Measurements from ENCODE around the gene ANGPTL1. TPM values are rescaled to one million over a fixed set of nuclear protein-coding genes. Genes with fewer than 3 reads are reported as not detected.
A peak's percentile ranks its signal among the peaks of the same experiment; 100 is the strongest.
"Not testable (repeated sequence)": the region's sequence is repeated elsewhere in the genome, so short reads cannot be mapped to it uniquely, and the experiment has no call there.

Gene ANGPTL1
- total and polyA plus RNA-seq, 4 donors: 0.93 to 11.2 (median 4.1) TPM

DNA sequence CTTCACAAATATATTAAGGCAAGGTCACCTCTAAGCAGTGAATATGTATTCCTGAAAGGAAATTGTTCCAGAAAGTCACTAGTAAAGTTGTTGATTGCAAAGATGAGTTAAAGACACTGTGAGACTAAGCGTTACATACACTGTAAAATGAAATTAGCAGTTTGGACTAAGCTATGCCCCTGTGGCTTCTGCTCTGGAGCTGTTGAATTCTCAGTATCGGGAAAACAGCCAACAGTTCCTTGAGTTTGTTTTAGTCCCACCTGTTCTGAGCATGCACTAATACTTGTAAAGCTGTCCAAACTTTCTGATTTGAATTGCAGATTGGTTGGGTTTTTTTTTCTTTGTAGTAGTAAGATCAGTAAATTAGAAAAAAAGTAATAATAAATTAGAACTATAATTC, 21.0 kb downstream of the ANGPTL1 start:
- 76% methylated on average over 2 of the region's 2 CpGs for WGBS
- Histone ChIP-seq H3K9ac (ENCODE audit: low read depth in 1 of 2, low read length in 2 of 2) (no peak overlapping the region), H3K27ac (ENCODE audit: low read depth in 1 of 2, low read length in 2 of 2) (no peak overlapping the region), H3K36me3 (ENCODE audit: control insufficient read depth in 4 of 4, insufficient read depth in 3 of 4, low read depth in 1 of 4, low read length in 3 of 4) (peaks cover 0 to 2% (median 0%) of the 10 kb centered on the region in 4 donors), H3K27me3 (ENCODE audit: control insufficient read depth in 4 of 4, insufficient read depth in 4 of 4, low read length in 3 of 4) (no peaks in the 10 kb centered on the region), H3K9me3 (ENCODE audit: control insufficient read depth in 4 of 4, low read length in 3 of 4) (no peaks in the 10 kb centered on the region), H3K4me1 (ENCODE audit: control insufficient read depth in 4 of 4, insufficient read depth in 4 of 4, low read length in 3 of 4) (peaks cover 0 to 6% (median 0%) of the 10 kb centered on the region in 4 donors), H3K4me3 (ENCODE audit: low read depth in 1 of 3, low read length in 3 of 3) (no peak overlapping the region)
- TF ChIP-seq GABPA (IDR thresholded peaks at IDR 0.05 in 1 of 2, conservative IDR thresholded peaks at IDR 0.05 in 1 of 2) (no peak), SP1 (IDR thresholded peaks at IDR 0.05) (no peak), CTCF (IDR thresholded peaks at IDR 0.05; ENCODE audit: low read depth, low read length, missing input control) (no peak), NR2F2 (IDR thresholded peaks at IDR 0.05) (no peak), YY1 (IDR thresholded peaks at IDR 0.05) (no peak), JUND (IDR thresholded peaks at IDR 0.05) (no peak)
- TF ChIP-seq, protein P1, sequence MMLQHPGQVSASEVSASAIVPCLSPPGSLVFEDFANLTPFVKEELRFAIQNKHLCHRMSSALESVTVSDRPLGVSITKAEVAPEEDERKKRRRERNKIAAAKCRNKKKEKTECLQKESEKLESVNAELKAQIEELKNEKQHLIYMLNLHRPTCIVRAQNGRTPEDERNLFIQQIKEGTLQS (IDR thresholded peaks at IDR 0.05): no peak
- no peak for DNase-seq (ENCODE audit: low spot score)

- not testable (repeated sequence) for H3K4me3 ChIP-seq (ENCODE audit: low read depth in 1 of 3, low read length in 3 of 3); H3K9ac ChIP-seq (ENCODE audit: low read depth in 1 of 2, low read length in 2 of 2); H3K27ac ChIP-seq (ENCODE audit: low read depth in 1 of 2, low read length in 2 of 2); H3K9me3 ChIP-seq (ENCODE audit: control insufficient read depth in 4 of 4, low read length in 3 of 4); DNase-seq (ENCODE audit: low spot score); H3K36me3 ChIP-seq (ENCODE audit: control insufficient read depth in 4 of 4, insufficient read depth in 3 of 4, low read depth in 1 of 4, low read length in 3 of 4); H3K27me3 ChIP-seq (ENCODE audit: control insufficient read depth in 4 of 4, insufficient read depth in 4 of 4, low read length in 3 of 4); H3K4me1 ChIP-seq (ENCODE audit: control insufficient read depth in 4 of 4, insufficient read depth in 4 of 4, low read length in 3 of 4)
- WGBS: 95% methylated on average over 1 of the region's 1 CpG
These were observed 23.0 kb downstream of the ANGPTL1 start for GRCh38 chr1:178847919-178848318.

- Histone ChIP-seq H3K9ac (ENCODE audit: low read depth in 1 of 2, low read length in 2 of 2) (no peak overlapping the region), H3K27ac (ENCODE audit: low read depth in 1 of 2, low read length in 2 of 2) (no peak overlapping the region), H3K36me3 (ENCODE audit: control insufficient read depth in 4 of 4, insufficient read depth in 3 of 4, low read depth in 1 of 4, low read length in 3 of 4) (peaks cover 0 to 2% (median 0%) of the 10 kb centered on the region in 4 donors), H3K4me1 (ENCODE audit: control insufficient read depth in 4 of 4, insufficient read depth in 4 of 4, low read length in 3 of 4) (peaks cover 0 to 6% (median 0%) of the 10 kb centered on the region in 4 donors), H3K27me3 (ENCODE audit: control insufficient read depth in 4 of 4, insufficient read depth in 4 of 4, low read length in 3 of 4) (no peaks in the 10 kb centered on the region), H3K4me3 (ENCODE audit: low read depth in 1 of 3, low read length in 3 of 3) (no peak overlapping the region), H3K9me3 (ENCODE audit: control insufficient read depth in 4 of 4, low read length in 3 of 4) (no peaks in the 10 kb centered on the region)
- WGBS: 51% methylated on average over 2 of the region's 2 CpGs
- DNase-seq (ENCODE audit: low spot score): no peak
- TF ChIP-seq FOXA2 (IDR thresholded peaks at IDR 0.05) (peak; percentile 60), RXRA (IDR thresholded peaks at IDR 0.05) (no peak), JUND (IDR thresholded peaks at IDR 0.05) (peak; percentile 84 to 92)
- TF ChIP-seq, protein P1 (IDR thresholded peaks at IDR 0.05): peak; percentile 23
These were observed 23.5 kb downstream of the ANGPTL1 start for GRCh38 chr1:178847396-178847849.

GRCh38 chr1:178846306-178846705, 24.6 kb downstream of the ANGPTL1 start:
- peaks cover 0 to 2% (median 0%) of the 10 kb centered on the region in 4 donors for H3K36me3 ChIP-seq (ENCODE audit: control insufficient read depth in 4 of 4, insufficient read depth in 3 of 4, low read depth in 1 of 4, low read length in 3 of 4)
- H3K9me3 ChIP-seq (ENCODE audit: control insufficient read depth in 4 of 4, low read length in 3 of 4): no peaks in the 10 kb centered on the region
- H3K27ac ChIP-seq (ENCODE audit: low read depth in 1 of 2, low read length in 2 of 2): no peak overlapping the region
- H3K4me1 ChIP-seq (ENCODE audit: control insufficient read depth in 4 of 4, insufficient read depth in 4 of 4, low read length in 3 of 4): peaks cover 0 to 6% (median 0%) of the 10 kb centered on the region in 4 donors
- no peak overlapping the region for H3K9ac ChIP-seq (ENCODE audit: low read depth in 1 of 2, low read length in 2 of 2)
- DNase-seq (ENCODE audit: low spot score): no peak
- H3K27me3 ChIP-seq (ENCODE audit: control insufficient read depth in 4 of 4, insufficient read depth in 4 of 4, low read length in 3 of 4): no peaks in the 10 kb centered on the region
- H3K4me3 ChIP-seq (ENCODE audit: low read depth in 1 of 3, low read length in 3 of 3): no peak overlapping the region
- TF ChIP-seq YY1 (IDR thresholded peaks at IDR 0.05): no peak
- TF ChIP-seq, protein P2, sequence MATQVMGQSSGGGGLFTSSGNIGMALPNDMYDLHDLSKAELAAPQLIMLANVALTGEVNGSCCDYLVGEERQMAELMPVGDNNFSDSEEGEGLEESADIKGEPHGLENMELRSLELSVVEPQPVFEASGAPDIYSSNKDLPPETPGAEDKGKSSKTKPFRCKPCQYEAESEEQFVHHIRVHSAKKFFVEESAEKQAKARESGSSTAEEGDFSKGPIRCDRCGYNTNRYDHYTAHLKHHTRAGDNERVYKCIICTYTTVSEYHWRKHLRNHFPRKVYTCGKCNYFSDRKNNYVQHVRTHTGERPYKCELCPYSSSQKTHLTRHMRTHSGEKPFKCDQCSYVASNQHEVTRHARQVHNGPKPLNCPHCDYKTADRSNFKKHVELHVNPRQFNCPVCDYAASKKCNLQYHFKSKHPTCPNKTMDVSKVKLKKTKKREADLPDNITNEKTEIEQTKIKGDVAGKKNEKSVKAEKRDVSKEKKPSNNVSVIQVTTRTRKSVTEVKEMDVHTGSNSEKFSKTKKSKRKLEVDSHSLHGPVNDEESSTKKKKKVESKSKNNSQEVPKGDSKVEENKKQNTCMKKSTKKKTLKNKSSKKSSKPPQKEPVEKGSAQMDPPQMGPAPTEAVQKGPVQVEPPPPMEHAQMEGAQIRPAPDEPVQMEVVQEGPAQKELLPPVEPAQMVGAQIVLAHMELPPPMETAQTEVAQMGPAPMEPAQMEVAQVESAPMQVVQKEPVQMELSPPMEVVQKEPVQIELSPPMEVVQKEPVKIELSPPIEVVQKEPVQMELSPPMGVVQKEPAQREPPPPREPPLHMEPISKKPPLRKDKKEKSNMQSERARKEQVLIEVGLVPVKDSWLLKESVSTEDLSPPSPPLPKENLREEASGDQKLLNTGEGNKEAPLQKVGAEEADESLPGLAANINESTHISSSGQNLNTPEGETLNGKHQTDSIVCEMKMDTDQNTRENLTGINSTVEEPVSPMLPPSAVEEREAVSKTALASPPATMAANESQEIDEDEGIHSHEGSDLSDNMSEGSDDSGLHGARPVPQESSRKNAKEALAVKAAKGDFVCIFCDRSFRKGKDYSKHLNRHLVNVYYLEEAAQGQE (IDR thresholded peaks at IDR 0.05): no peak
- no peak for TF ChIP-seq GABPA (IDR thresholded peaks at IDR 0.05 in 1 of 2, conservative IDR thresholded peaks at IDR 0.05 in 1 of 2)
- TF ChIP-seq JUND (IDR thresholded peaks at IDR 0.05): no peak
- TF ChIP-seq TAF1 (conservative IDR thresholded peaks at IDR 0.05): no peak
- TF ChIP-seq FOXA1 (IDR thresholded peaks at IDR 0.05): no peak
- no peak for TF ChIP-seq CTCF (IDR thresholded peaks at IDR 0.05; ENCODE audit: low read depth, low read length, missing input control)
- no peak for TF ChIP-seq RXRA (IDR thresholded peaks at IDR 0.05)
- TF ChIP-seq, protein P3, sequence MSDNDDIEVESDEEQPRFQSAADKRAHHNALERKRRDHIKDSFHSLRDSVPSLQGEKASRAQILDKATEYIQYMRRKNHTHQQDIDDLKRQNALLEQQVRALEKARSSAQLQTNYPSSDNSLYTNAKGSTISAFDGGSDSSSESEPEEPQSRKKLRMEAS (IDR thresholded peaks at IDR 0.05): no peak
- no peak for TF ChIP-seq EGR1 (IDR thresholded peaks at IDR 0.05; ENCODE audit: low read depth in 2 of 2)
